GM23338 (cell line): Measurements from ENCODE around the gene ENPP4. TPM values are rescaled to one million over a fixed set of nuclear protein-coding genes. Genes with fewer than 3 reads are reported as not detected.

Experiments used
- polyA plus RNA-seq: library from polyadenylated mRNA; unstranded; fragments of >200 nt; fragmentation: Nextera tagmentation; extraction: Ambion mirVana; gene quantifications from 2 replicates; pipeline ENCODE4 v1.2.1, GENCODE V29; 2016
- total RNA-seq: library from RNA; depleted of rRNA; stranded (reverse); fragments of >200 nt; shearing (Covaris generic); gene quantifications from 2 replicates; pipeline ENCODE4 v1.2.3, GENCODE V29; 2014; rRNA removed

Gene ENPP4
- total and polyA plus RNA-seq, 2 experiments from 2014 or later: 2.2 to 4.4 TPM

Other genes starting within 250 kb of the ENPP4 start
- gene CLIC5, start 114.1 kb upstream of the ENPP4 start, total RNA-seq: not detected in 2 replicates
- 0.08 and 0.12 TPM in 2 replicates for gene CLIC5, start 114.1 kb upstream of the ENPP4 start, polyA plus RNA-seq
- gene ENPP5, start 41.0 kb downstream of the ENPP4 start, total RNA-seq: 10.6 and 13.0 TPM in 2 replicates
- gene ENPP5, start 41.0 kb downstream of the ENPP4 start, polyA plus RNA-seq: 7.3 and 8.5 TPM in 2 replicates